ENCODE measurements around the gene PPP2R5B.

PPP2R5B gene

DNA sequence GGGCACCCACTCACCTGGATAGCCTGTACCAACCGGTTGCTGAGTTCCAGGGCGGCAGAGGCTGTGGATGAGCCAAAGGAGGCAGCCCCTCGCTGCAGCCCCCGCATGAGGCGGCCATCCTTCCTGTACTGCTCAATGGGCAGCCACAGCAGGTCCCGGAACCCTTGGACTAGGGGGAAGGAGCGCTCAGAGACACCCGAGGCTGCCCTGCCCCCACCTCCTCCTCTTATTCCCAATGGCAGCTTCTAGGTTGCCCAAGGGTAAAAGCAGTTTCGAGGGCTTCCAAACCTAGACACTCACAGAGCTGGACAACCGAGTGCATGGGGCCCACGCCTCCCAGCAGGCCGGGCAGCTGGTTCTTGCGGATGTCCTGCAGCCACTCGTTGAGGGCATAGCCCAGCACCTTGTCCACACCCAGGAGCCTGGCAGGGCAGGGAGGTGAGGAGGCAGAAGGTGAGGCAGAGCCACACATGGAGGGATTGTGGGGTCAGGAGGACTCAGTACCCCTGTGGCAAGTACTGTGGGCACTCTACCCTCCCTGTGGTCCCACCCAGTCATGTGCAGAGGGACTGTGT is 28.0 kb upstream of the PPP2R5B start:
- DNase-seq (ENCODE audit: low spot score in 2 of 2), result no peak
- peaks cover 55% of the 10 kb centered on the region for H3K36me3 Mint-ChIP-seq
- H3K9me3 Mint-ChIP-seq, result no peaks in the 10 kb centered on the region
- H3K4me1 Mint-ChIP-seq, result peaks cover 10% of the 10 kb centered on the region
- H3K27ac Mint-ChIP-seq, result peak overlapping the region; percentile 45
- no peak overlapping the region for H3K4me3 Mint-ChIP-seq
- no peak for ATAC-seq

- DNase-seq (ENCODE audit: low spot score in 2 of 2), result no peak
- peaks cover 15% of the 10 kb centered on the region for H3K4me1 Mint-ChIP-seq
- peak overlapping the region; percentile 45 for H3K27ac Mint-ChIP-seq
- H3K36me3 Mint-ChIP-seq, result peaks cover 57% of the 10 kb centered on the region
- H3K4me3 Mint-ChIP-seq, result no peak overlapping the region
- ATAC-seq, result no peak
- no peaks in the 10 kb centered on the region for H3K9me3 Mint-ChIP-seq
Measured at GRCh38 chr11:64897381-64898075, 27.0 kb upstream of the PPP2R5B start.

GRCh38 chr11:64898076-64898445 is 26.4 kb upstream of the PPP2R5B start:
- H3K4me1 Mint-ChIP-seq, result peaks cover 15% of the 10 kb centered on the region
- H3K4me3 Mint-ChIP-seq, result no peak overlapping the region
- DNase-seq (ENCODE audit: low spot score in 2 of 2) (no peak), ATAC-seq (no peak)
- peak overlapping the region; percentile 40 for H3K27ac Mint-ChIP-seq
- H3K36me3 Mint-ChIP-seq, result peaks cover 57% of the 10 kb centered on the region
- no peaks in the 10 kb centered on the region for H3K9me3 Mint-ChIP-seq

DNA sequence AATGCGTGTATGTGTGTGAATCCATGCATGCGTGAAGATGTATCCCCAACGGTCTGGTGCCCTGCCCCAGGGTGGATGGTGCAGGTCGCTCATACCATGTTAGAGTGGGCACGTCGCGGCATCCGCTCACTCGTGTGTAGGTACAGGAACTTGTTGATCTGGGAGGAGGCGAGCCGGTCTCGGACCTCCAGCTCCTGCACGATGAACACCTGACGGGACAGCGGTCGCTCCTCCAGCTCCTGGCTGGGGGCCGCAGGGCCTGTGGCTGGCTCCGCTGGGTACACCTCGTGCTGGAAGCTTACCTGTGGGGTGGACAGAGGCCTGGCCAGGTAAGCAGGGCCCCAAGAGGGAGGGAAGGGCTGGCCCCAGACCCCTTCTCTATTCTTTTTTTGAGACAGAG is 25.9 kb upstream of the PPP2R5B start:
- H3K9me3 Mint-ChIP-seq, result no peaks in the 10 kb centered on the region
- H3K27ac Mint-ChIP-seq, result peak overlapping the region; percentile 40
- peaks cover 57% of the 10 kb centered on the region for H3K36me3 Mint-ChIP-seq
- ATAC-seq, result no peak
- H3K4me3 Mint-ChIP-seq, result no peak overlapping the region
- no peak for DNase-seq (ENCODE audit: low spot score in 2 of 2)
- peaks cover 15% of the 10 kb centered on the region for H3K4me1 Mint-ChIP-seq

- H3K27ac Mint-ChIP-seq, result peak overlapping the region; percentile 23
- peak overlapping the region; percentile 11 for H3K4me3 Mint-ChIP-seq
- DNase-seq (ENCODE audit: low spot score in 2 of 2), result no peak
- peaks cover 66% of the 10 kb centered on the region for H3K36me3 Mint-ChIP-seq
- no peaks in the 10 kb centered on the region for H3K9me3 Mint-ChIP-seq
- peaks cover 15% of the 10 kb centered on the region for H3K4me1 Mint-ChIP-seq
- peak; percentile 98 for ATAC-seq
Measured at GRCh38 chr11:64900263-64900678, 24.2 kb upstream of the PPP2R5B start.

GRCh38 chr11:64900774-64901173 is 23.7 kb upstream of the PPP2R5B start:
- peaks cover 61% of the 10 kb centered on the region for H3K36me3 Mint-ChIP-seq
- no peak overlapping the region for H3K27ac Mint-ChIP-seq
- ATAC-seq, result no peak

GRCh38 chr11:64902102-64902900 is 22.2 kb upstream of the PPP2R5B start:
- Mint-ChIP-seq H3K4me3 (no peak overlapping the region), H3K9me3 (no peaks in the 10 kb centered on the region), H3K36me3 (peaks cover 52% of the 10 kb centered on the region), H3K4me1 (peaks cover 15% of the 10 kb centered on the region), H3K27ac (peak overlapping the region; percentile 62)
- DNase-seq (ENCODE audit: low spot score in 2 of 2), result no peak
- no peak for ATAC-seq

More at GRCh38 chr11:64900774-64901173, 23.7 kb upstream of the PPP2R5B start:
- no peaks in the 10 kb centered on the region for H3K9me3 Mint-ChIP-seq
- H3K4me3 Mint-ChIP-seq, result no peak overlapping the region
- peaks cover 15% of the 10 kb centered on the region for H3K4me1 Mint-ChIP-seq
- DNase-seq (ENCODE audit: low spot score in 2 of 2), result no peak

- Mint-ChIP-seq H3K9me3 (no peaks in the 10 kb centered on the region), H3K4me3 (no peak overlapping the region), H3K36me3 (peaks cover 58% of the 10 kb centered on the region), H3K4me1 (peaks cover 15% of the 10 kb centered on the region), H3K27ac (no peak overlapping the region)
- ATAC-seq (no peak), DNase-seq (ENCODE audit: low spot score in 2 of 2) (no peak)
Measured at GRCh38 chr11:64903291-64903833, 21.1 kb upstream of the PPP2R5B start.

DNA sequence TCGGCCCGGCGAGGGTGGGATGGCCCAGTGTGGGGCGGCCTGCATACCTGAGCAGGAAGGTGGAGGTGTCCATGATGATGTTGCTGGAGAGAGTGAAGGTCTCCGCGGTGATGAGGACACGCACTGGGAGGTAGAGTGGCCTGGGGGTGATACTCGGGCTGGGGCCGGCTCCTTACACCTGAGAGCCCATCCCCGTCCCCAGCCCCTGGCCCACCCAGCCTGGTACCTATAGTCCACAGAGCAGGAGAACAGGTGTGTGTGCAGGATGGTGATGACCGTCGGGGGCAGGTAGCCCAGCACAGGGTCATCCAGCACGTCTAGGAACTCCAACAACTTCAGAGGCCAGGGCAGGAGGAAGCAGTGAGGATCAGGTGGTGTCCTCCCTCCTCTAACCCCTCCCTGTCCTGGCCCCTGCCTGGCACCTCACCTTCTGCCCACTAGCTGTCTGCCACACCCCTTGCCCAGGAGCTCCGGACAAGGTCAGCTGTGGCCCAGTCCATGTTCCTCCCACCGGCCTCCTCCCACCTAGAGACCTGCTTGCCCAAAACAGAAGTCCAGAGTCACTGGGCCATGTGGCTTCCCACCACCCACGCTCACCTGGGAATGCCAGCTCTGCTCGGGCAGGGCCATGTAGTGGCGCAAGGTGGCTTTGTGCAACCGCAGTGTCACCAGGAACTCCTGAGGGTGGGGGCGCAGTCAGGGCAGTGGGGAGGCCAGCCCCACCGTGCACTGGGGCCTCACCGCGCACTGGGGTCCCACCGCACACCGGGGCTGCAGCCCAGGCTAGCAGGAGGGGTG is 18.8 kb upstream of the PPP2R5B start:
- no peak for ATAC-seq
- DNase-seq (ENCODE audit: low spot score in 2 of 2), result no peak
- H3K36me3 Mint-ChIP-seq, result peaks cover 54% of the 10 kb centered on the region
- H3K4me1 Mint-ChIP-seq, result peaks cover 8% of the 10 kb centered on the region
- H3K4me3 Mint-ChIP-seq, result no peak overlapping the region
- H3K9me3 Mint-ChIP-seq, result no peaks in the 10 kb centered on the region
- no peak overlapping the region for H3K27ac Mint-ChIP-seq

DNA sequence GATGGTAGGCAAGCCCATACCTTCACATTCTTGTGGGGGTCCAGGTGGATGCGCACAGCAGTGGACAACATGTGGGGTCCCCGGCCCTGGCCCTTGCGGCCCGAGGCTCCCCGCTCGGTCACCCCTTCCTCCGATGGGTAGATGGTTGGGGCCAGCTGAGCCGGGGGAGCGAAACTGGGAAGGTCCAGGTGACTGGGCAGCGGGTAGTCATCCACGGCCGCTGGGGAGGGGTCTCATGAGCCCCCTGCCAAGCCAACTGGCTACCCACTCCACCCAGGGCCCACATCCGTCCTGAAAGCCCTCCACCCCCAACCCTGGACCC is 18.2 kb upstream of the PPP2R5B start:
- H3K36me3 Mint-ChIP-seq, result peaks cover 54% of the 10 kb centered on the region
- ATAC-seq (no peak), DNase-seq (ENCODE audit: low spot score in 2 of 2) (no peak)
- H3K9me3 Mint-ChIP-seq, result no peaks in the 10 kb centered on the region
- no peak overlapping the region for H3K4me3 Mint-ChIP-seq
- no peak overlapping the region for H3K27ac Mint-ChIP-seq
- peaks cover 8% of the 10 kb centered on the region for H3K4me1 Mint-ChIP-seq

- ATAC-seq, result no peak
- DNase-seq (ENCODE audit: low spot score in 2 of 2), result no peak
- Mint-ChIP-seq H3K9me3 (no peaks in the 10 kb centered on the region), H3K36me3 (peaks cover 64% of the 10 kb centered on the region), H3K4me3 (no peak overlapping the region), H3K27ac (no peak overlapping the region), H3K4me1 (peaks cover 4% of the 10 kb centered on the region)
Measured at GRCh38 chr11:64908766-64909165, 15.7 kb upstream of the PPP2R5B start.

GRCh38 chr11:64909653-64910343 is 14.7 kb upstream of the PPP2R5B start:
- peaks cover 55% of the 10 kb centered on the region for H3K36me3 Mint-ChIP-seq

GRCh38 chr11:64910451-64911093 is 13.9 kb upstream of the PPP2R5B start:
- peaks cover 10% of the 10 kb centered on the region for H3K4me1 Mint-ChIP-seq
- H3K4me3 Mint-ChIP-seq, result no peak overlapping the region
- DNase-seq (ENCODE audit: low spot score in 2 of 2), result no peak
- ATAC-seq, result no peak
- H3K36me3 Mint-ChIP-seq, result peaks cover 51% of the 10 kb centered on the region
- no peaks in the 10 kb centered on the region for H3K9me3 Mint-ChIP-seq
- peak overlapping the region; percentile 81 for H3K27ac Mint-ChIP-seq

More at GRCh38 chr11:64909653-64910343, 14.7 kb upstream of the PPP2R5B start:
- Mint-ChIP-seq H3K27ac (no peak overlapping the region), H3K9me3 (no peaks in the 10 kb centered on the region), H3K4me3 (no peak overlapping the region), H3K4me1 (peaks cover 4% of the 10 kb centered on the region)
- ATAC-seq (no peak), DNase-seq (ENCODE audit: low spot score in 2 of 2) (no peak)

DNA sequence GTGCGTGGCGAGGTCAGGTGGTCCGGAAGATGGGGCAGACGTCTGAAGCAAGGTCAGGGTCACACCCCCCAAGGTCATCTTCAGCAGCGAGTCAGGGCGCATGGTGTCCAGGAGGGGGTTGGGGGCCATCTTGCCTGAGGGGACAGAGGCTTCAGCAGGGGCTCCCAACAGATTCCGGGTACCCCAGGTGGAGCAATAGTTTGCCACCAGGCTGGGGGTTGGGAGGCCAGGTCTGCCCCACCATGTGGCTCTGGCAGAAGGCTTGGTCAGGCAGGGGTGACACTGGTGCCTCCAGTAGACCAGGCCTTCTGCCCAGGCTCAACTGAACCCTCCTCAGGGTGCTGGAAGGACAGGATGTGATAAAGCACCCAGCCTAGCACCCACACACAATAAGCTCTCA is 13.3 kb upstream of the PPP2R5B start:
- Mint-ChIP-seq H3K4me1 (peaks cover 15% of the 10 kb centered on the region), H3K27ac (peak overlapping the region; percentile 81), H3K4me3 (no peak overlapping the region), H3K36me3 (peaks cover 51% of the 10 kb centered on the region), H3K9me3 (no peaks in the 10 kb centered on the region)
- DNase-seq (ENCODE audit: low spot score in 2 of 2), result no peak
- ATAC-seq, result no peak
